OCI-LY3 (cell line): ENCODE results near the gene MB21D2.
"Not testable (repeated sequence)": the region's sequence is repeated elsewhere in the genome, so short reads cannot be mapped to it uniquely, and the experiment has no call there.

Experiments
- H2AFZ ChIP-seq: fragments of 200-600, 300-600 bp; shearing (Covaris generic); 2 replicates; pipeline ENCODE4 v1.6.0; 2014; ENCODE audit warnings: antibody characterized with exemption, low read depth, low read length
- H3K27ac ChIP-seq: fragments of 200-600, 300-600 bp; sonication (generic); 2 replicates; pipeline ENCODE4 v1.5.1; 2014; ENCODE audit warnings: mild to moderate bottlenecking, low read length, moderate library complexity, mixed read lengths
- H3K27me3 ChIP-seq: fragments of 200-600, 300-600 bp; sonication (generic); 2 replicates; pipeline ENCODE4 v1.6.1; 2014; ENCODE audit warnings: low read depth, low read length, mixed read lengths
- H3K36me3 ChIP-seq: fragments of 200-600, 300-600 bp; sonication (generic); replicated peaks from 2 replicates; pipeline ENCODE3; 2014; ENCODE audit warnings: low read depth, low read length, mixed read lengths
- H3K4me1 ChIP-seq: fragments of 300-600, 200-600 bp; sonication (generic); 2 replicates; pipeline ENCODE4 v1.6.1; 2014; ENCODE audit warnings: low read length, mixed read lengths
- H3K4me2 ChIP-seq: fragments of 200-600, 300-600 bp; sonication (generic); 2 replicates; pipeline ENCODE4 v1.6.1; 2014; ENCODE audit warnings: low read length, mixed read lengths
- H3K4me3 ChIP-seq: fragments of 300-600, 200-600 bp; sonication (generic); 2 replicates; pipeline ENCODE4 v1.5.1; 2014; ENCODE audit warnings: antibody characterized with exemption, mild to moderate bottlenecking, low read length, moderate library complexity
- H3K79me2 ChIP-seq: fragments of 300-600, 200-600 bp; shearing (Covaris generic); 2 replicates; pipeline ENCODE4 v1.6.1; 2014; ENCODE audit warnings: mild to moderate bottlenecking, low read length, mixed read lengths
- H3K9ac ChIP-seq: fragments of 300-600, 200-600 bp; shearing (Covaris generic); 2 replicates; pipeline ENCODE4 v1.6.0; 2014; ENCODE audit warnings: mild to moderate bottlenecking, low read length, moderate library complexity
- H3K9me3 ChIP-seq: fragments of 200-600, 300-600 bp; shearing (Covaris generic); 2 replicates; pipeline ENCODE4 v1.6.1; 2014; ENCODE audit warnings: low read length, mixed read lengths; ENCODE audit not compliant: insufficient read depth
- H4K20me1 ChIP-seq: fragments of 200-600, 300-600 bp; sonication (generic); 2 replicates; pipeline ENCODE4 v1.6.1; 2016; ENCODE audit warnings: low read length, mixed read lengths; ENCODE audit not compliant: insufficient read depth
- CTCF ChIP-seq: fragments of 200-600, 300-600 bp; sonication (generic); IDR thresholded peaks from 2 replicates; pipeline ENCODE4 v1.5.1; 2014; ENCODE audit warnings: antibody characterized with exemption, low read length, low read depth
- EZH2phosphoT487 ChIP-seq: fragments of 200-600 bp; shearing (Covaris generic); IDR thresholded peaks from 2 replicates; pipeline ENCODE4 v1.6.1; 2018; ENCODE audit warnings: antibody characterized with exemption, mixed run types, low read depth

The MB21D2 gene

GRCh38 chr3:192795021-192795420 is 122.6 kb downstream of the MB21D2 start:
- H4K20me1 ChIP-seq = no peaks in the 10 kb centered on the region
- no peaks in the 10 kb centered on the region for H3K4me1 ChIP-seq
- no peak overlapping the region for H3K27ac ChIP-seq
- no peak overlapping the region for H3K4me3 ChIP-seq
- H3K36me3 ChIP-seq = no peaks in the 10 kb centered on the region
- no peak overlapping the region for H3K4me2 ChIP-seq
- H2AFZ ChIP-seq = no peak overlapping the region
- no peaks in the 10 kb centered on the region for H3K79me2 ChIP-seq
- no peak overlapping the region for H3K9ac ChIP-seq
- no peaks in the 10 kb centered on the region for H3K27me3 ChIP-seq
- no peaks in the 10 kb centered on the region for H3K9me3 ChIP-seq
- TF ChIP-seq EZH2phosphoT487 = no peak
- no peak for TF ChIP-seq CTCF

DNA sequence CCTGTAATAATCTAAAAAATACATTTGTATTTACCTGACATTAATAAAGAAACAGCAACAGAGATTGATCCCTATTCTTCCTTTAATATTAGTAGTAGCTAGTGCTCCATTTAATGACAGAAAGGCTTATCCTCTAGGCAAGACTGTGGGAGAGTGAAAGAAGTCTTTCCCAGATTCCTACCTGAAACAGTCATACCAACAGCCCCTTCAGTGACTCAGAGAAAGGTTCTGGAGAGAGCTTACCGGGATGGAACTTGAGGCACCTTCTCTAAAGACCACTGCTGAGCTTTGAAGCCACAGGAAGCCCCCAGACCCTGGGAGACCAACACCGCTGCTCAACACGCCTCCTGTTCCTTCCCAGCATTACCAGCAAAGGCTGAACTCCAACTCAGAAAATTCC is 123.4 kb downstream of the MB21D2 start:
- H3K4me1 ChIP-seq = no peaks in the 10 kb centered on the region
- no peak overlapping the region for H3K9ac ChIP-seq
- H3K36me3 ChIP-seq = no peaks in the 10 kb centered on the region
- no peak overlapping the region for H3K27ac ChIP-seq
- H4K20me1 ChIP-seq = no peaks in the 10 kb centered on the region
- H3K4me3 ChIP-seq = no peak overlapping the region
- H3K9me3 ChIP-seq = no peaks in the 10 kb centered on the region
- no peak overlapping the region for H2AFZ ChIP-seq
- H3K4me2 ChIP-seq = no peak overlapping the region
- H3K27me3 ChIP-seq = no peaks in the 10 kb centered on the region
- TF ChIP-seq EZH2phosphoT487 = no peak
- no peak for TF ChIP-seq CTCF
- H3K79me2 ChIP-seq = no peaks in the 10 kb centered on the region

- H3K4me3 ChIP-seq, H3K9ac ChIP-seq, H2AFZ ChIP-seq, H3K9me3 ChIP-seq, H3K27me3 ChIP-seq, H3K79me2 ChIP-seq, H3K27ac ChIP-seq, H4K20me1 ChIP-seq, H3K4me2 ChIP-seq, H3K4me1 ChIP-seq, H3K36me3 ChIP-seq: not testable (repeated sequence)
These were observed 128.7 kb downstream of the MB21D2 start for GRCh38 chr3:192788816-192789515.

DNA sequence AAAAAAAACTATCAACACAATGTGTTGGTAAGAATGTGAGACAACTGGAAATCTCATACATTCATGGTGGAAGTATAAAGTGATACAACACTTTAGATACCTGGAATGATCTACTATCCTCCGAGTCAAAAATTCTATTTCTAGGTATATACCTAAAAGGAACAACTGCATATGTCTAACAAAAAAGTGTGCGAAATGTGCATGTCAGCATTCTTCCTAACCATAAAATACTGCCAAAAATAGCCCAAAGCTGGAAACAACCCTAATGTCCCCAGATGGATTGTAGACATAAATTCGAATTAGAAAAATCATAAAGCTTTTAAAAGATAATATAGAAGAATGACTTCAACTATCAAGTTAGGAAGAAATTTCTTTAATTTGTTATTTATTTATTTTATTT is 139.1 kb downstream of the MB21D2 start:
- no peaks in the 10 kb centered on the region for H3K36me3 ChIP-seq
- H3K9ac ChIP-seq = no peak overlapping the region
- H3K4me3 ChIP-seq = no peak overlapping the region
- H3K4me2 ChIP-seq = no peak overlapping the region
- H4K20me1 ChIP-seq = no peaks in the 10 kb centered on the region
- no peak overlapping the region for H2AFZ ChIP-seq
- H3K79me2 ChIP-seq = no peaks in the 10 kb centered on the region
- H3K27me3 ChIP-seq = 0 out of 2 replicates have a peak, but pooled peaks cover 3% of the 10 kb centered on the region
- no peak for TF ChIP-seq CTCF
- TF ChIP-seq EZH2phosphoT487 = no peak
- H3K4me1 ChIP-seq = no peaks in the 10 kb centered on the region
- H3K9me3 ChIP-seq = no peaks in the 10 kb centered on the region
- H3K27ac ChIP-seq = no peak overlapping the region

DNA sequence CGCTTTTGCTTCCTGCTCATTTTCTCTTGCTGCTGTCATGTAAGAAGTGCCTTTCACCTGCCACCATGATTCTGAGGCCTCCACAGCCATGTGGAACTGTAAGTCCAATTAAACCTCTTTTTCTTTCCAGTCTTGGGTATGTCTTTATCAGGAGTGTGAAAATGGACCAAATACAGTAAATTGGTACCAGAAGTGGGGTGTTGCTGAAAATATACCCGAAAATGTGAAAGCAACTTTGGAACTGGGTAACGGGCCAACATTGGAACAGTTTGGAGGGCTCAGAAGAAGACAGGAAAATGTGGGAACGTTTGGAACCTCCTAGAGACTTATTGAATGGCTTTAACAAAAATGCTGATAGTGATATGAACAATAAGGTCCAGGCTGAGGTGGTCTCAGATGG is 143.3 kb downstream of the MB21D2 start:
- H3K27ac ChIP-seq, H3K36me3 ChIP-seq, H4K20me1 ChIP-seq, H3K4me2 ChIP-seq, H3K9me3 ChIP-seq, H3K9ac ChIP-seq, H2AFZ ChIP-seq, H3K79me2 ChIP-seq, H3K4me3 ChIP-seq, H3K4me1 ChIP-seq: not testable (repeated sequence)
- peaks cover 19% of the 10 kb centered on the region; the same call in 1 of the 2 replicates for H3K27me3 ChIP-seq
